Ishikawa (cell line): ENCODE measurements around the gene OAS3.

Experiments
- CEBPB ChIP-seq: IDR thresholded peaks from 2 replicates; pipeline ENCODE4 v1.6.1; 2012
- CREB1 ChIP-seq: IDR thresholded peaks from 2 replicates; pipeline ENCODE4 v1.6.1; 2012; ENCODE audit warnings: low read depth
- EGR1 ChIP-seq: IDR thresholded peaks from 2 replicates; pipeline ENCODE4 v1.6.1; 2012
- EP300 ChIP-seq: IDR thresholded peaks from 2 replicates; pipeline ENCODE4 v1.6.1; 2012; ENCODE audit warnings: borderline replicate concordance
- FOXM1 ChIP-seq: IDR thresholded peaks from 2 replicates; pipeline ENCODE4 v1.6.1; 2012; ENCODE audit warnings: low read depth, borderline replicate concordance
- MAX ChIP-seq: IDR thresholded peaks from 2 replicates; pipeline ENCODE4 v1.6.1; 2012
- NFIC ChIP-seq: IDR thresholded peaks from 2 replicates; pipeline ENCODE4 v1.6.1; 2012
- RAD21 ChIP-seq: IDR thresholded peaks from 2 replicates; pipeline ENCODE4 v1.6.1; 2012; ENCODE audit warnings: low read depth
- REST ChIP-seq: IDR thresholded peaks from 2 replicates; pipeline ENCODE4 v1.6.1; 2012; ENCODE audit warnings: low read depth, mild to moderate bottlenecking
- TAF1 ChIP-seq: IDR thresholded peaks from 2 replicates; pipeline ENCODE4 v1.6.1; 2012; ENCODE audit warnings: low read depth, mild to moderate bottlenecking
- TCF12 ChIP-seq: IDR thresholded peaks from 2 replicates; pipeline ENCODE4 v1.6.1; 2012; ENCODE audit warnings: low read depth
- TEAD4 ChIP-seq: IDR thresholded peaks from 2 replicates; pipeline ENCODE4 v1.6.1; 2012
- USF1 ChIP-seq: IDR thresholded peaks from 2 replicates; pipeline ENCODE4 v1.6.1; 2012
- YY1 ChIP-seq: IDR thresholded peaks from 2 replicates; pipeline ENCODE4 v1.6.1; 2012; ENCODE audit warnings: low read depth

GRCh38 chr12:113000433-113000832 is 62.2 kb downstream of the OAS3 start:
- TF ChIP-seq EP300 (no peak), CREB1 (no peak), FOXM1 (no peak), REST (no peak), NFIC (no peak), MAX (no peak), RAD21 (no peak), TAF1 (no peak), TEAD4 (no peak), EGR1 (no peak), TCF12 (no peak), USF1 (no peak), YY1 (no peak), CEBPB (no peak)
